TTC549 (cell line): ENCODE data around the gene INO80E.

Experiments used
- FAIRE-seq: peaks from 2 replicates; lab custom pipeline; 2012; peaks lifted over from hg19 to GRCh38; lab: Jason Lieb, UNC

The INO80E gene

DNA sequence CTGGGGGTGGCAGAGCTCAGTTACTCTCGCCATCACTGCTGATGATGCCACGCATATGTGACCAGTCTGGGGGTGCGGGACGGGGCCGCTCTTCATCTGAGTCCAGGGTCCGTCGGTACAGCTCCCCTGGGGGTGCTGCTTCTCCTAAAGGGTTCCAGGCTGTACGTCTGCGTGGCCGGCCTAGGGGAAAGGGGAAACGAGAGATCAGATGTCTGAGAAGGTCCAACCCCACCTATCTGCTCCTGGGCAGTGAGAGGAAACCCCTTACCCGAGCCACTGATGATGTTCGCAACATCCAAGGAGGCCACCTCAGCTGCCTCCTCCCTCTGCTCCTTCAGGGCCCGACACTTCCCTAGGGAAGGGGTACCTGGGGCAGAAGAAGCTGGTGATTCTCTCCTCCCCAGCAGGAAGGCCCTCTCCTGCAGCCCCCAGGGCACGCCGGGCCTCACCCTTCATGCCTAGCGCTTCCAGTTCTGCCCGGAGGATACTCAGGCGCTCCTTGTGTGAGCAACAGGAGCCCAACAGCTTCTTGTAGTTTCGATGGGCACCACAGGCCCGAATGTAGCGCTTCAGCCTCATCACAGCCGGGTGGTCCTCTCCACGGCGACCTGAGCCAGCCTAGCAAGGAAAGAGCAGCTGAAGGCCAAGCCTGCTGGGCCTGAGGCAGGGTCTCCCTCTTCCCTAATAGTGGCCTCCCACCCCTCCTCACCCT, 2.7 kb upstream of the INO80E start:
- FAIRE-seq, result no peak

DNA sequence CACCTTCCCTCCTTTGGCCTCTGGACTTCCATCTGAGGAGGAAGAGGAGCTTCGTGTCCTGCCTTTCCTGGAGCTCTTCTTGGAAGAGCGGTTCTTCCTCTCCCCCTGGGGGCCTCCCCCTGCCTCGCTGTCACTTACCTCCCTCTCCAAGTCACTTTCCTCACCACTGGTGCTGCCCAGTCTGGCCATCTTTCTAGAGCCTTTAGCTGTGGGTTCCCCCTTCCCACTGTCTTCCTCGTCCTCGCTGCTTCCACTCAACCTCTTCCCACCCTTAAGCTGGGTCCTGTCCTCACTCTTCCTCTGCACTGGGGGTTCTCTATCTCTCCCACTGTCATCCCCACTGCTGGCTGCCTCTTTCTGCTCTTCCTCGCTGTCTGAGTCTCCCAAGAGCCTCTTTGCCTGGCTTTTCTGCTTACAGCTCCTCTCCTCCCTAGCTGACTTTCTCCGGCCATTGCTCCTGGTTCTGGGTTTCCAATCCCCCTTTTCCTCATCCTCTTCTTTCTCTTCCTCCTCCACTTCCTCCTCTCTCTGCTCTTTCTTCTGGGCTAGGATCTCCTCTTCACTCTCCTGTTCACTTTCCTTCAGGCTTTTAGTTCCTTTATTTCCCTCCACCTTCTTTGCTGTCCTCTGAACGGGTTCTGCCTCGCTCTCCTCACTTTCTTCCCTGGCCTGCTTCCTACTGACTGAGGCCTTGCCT, 2.0 kb upstream of the INO80E start:
- FAIRE-seq, result no peak

DNA sequence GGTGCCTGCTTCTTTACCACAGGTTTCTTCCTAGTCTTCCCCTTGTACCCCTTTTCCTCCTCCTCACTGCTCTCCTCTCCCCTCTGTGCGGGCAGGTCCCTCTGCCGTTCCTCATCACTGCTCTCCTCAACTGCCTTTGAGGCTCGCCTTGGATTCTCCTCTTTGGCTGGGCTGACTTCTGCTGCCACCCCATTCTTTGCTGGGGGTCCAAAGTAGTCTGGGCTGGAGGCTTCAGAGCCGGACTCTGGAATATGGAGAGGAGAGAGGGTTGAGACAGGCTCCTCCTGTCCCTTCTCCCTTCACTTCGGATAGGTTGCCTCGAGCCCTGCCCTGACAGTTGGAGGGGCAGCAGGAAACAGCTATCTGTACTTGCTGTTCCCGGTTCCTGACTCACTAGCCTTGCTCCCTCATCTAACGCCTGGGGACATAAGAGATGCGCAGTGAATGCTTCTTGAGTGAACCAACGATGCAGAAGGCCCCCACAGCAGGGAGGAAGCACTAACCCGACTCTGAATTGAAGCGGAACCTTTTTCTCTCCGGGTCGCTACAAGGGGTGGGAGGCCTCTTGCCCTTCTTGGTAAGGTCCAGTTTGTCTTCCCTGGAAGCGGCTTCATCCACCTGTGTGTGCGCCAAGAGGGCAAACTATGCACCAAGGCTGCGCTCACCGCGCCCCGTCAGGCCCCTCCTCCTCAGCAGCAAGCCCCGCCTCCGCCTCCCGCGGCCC, 1.3 kb upstream of the INO80E start:
- FAIRE-seq, result no peak

DNA sequence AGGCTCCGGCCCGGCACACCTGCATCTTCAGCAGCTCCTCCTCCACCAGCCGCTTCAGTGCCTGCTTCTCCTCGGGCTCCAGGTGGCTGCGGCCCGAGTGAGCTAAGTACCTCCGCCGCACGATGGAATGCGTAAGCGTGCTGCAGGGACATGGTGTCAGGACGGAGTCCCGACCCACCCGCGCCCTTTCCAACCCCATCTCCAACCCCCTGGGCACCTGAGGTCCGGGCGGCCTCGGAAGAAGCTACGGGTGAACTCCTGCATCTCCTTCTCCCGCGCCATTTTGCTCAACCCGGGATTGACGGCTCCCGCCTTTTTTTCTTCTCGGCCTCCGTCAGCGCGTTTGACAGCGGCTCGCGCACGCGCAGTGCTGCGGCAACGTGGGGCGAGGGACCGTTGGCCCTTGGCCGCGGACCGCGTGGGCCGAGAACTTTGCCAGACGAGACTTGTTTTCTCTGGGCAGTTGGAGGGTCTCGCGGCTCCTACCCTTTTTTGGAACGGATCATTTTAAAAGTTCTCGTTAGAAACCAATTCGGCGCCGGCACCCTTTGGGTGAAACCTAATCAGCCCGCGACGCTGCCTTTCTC, 624 bp upstream of the INO80E start, which contains the start of gene HIRIP3:
Gene HIRIP3 (minus strand): TSS at position 294 of the 587 bp plus-strand sequence. CDS start 12 bp downstream, at position 282.
- no peak for FAIRE-seq

DNA sequence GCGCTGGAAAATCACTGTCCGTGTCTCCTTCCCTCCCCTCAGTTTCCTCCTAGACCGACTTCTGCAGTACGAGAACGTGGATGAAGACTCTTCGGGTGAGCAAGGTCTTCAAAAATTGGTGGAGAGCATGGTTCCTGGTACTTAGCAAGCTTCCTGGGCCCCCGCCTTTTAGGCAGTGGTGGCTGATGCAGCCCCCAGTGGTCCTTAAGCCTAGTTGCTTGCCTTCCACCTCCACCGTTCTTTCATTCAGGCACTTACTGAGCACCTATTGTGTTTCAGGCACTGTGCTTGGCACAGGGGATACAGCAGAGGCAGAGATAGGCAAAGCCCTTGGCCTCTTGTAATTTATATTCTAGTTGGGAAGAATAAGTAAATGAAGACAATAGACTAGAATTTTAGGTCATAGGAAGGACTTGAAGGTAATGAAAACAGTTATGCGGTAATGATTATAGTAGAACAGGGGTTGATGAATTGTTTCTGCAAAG, 767 bp downstream of the INO80E start:
- FAIRE-seq, result no peak

GRCh38 chr16:29999605-30000004, 3.6 kb downstream of the INO80E start:
- no peak for FAIRE-seq

DNA sequence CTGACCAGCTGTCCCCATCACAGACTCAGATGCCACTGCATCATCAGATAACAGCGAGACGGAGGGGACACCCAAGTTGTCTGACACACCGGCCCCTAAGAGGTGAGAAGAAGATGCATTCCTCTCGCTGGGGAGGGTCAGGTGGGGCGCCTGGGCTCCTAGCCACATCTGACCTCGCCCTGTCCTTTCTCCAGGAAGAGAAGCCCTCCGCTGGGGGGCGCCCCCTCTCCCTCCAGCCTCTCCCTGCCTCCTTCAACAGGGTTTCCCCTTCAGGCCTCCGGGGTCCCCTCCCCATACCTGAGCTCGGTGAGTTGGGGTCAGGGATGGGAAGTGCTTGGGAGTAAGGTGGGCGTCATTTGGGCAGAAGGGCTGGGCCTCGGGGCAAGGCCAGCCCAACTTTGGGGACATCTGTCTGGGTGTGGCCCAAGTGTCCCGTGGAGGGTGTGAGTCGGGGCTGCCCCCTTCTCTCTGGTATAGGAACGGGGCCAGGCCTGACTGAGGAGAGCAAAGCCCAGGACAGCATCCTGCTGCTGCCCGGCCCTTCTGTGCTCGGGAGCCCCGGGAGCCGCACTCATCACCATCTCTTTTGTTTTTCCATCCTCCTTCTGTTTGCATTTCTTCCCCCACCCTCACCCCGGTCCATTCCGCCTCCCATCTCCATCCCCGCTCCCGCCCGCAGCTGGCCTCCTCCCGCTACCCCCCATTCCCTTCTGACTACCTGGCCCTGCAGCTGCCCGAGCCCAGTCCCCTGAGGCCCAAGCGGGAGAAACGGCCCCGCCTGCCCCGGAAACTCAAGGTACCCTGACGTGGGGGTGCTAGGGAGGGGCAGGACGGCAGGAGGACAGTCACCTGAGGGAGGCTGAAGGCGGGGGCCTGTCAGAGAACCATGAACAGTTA, 4.9 kb downstream of the INO80E start:
- no peak for FAIRE-seq

- no peak for FAIRE-seq
Measured at GRCh38 chr16:30002614-30003346, 6.7 kb downstream of the INO80E start.

DNA sequence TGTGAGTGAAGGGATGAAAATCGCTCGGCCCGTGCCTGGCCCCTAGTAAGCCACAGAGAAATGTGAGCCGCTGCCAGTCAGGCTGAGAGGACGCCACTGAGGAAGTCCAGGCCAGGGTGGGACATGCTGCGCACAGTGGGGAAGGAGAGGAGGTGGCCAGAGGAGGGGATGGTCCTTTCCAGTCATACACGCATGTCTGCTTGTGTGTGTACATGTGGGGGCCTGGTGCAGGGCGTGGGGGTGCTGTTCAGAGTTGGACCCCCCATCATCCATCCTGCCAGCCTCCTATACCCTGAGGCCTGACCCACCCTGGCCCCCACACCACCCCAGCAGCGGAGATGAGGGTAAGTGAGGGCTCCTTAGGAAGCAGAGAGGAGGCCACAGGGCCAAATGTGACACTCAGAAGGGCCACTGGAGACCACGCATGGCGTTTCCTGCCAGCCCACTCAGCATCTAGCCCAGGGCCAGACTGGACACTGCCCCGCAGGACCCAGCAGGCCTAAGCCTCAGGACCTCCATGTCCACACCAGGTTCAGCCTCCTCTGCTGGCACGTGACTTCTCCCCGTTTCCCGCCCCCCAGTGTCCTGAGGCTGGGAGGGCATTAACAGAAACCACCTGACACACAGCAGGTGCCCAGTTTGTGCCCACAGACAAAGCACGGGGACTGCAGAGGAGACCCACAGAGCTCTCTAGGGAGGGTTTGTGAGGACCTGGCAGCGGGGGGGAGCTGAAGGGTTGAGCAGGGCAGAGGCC, 7.8 kb downstream of the INO80E start:
- no peak for FAIRE-seq

DNA sequence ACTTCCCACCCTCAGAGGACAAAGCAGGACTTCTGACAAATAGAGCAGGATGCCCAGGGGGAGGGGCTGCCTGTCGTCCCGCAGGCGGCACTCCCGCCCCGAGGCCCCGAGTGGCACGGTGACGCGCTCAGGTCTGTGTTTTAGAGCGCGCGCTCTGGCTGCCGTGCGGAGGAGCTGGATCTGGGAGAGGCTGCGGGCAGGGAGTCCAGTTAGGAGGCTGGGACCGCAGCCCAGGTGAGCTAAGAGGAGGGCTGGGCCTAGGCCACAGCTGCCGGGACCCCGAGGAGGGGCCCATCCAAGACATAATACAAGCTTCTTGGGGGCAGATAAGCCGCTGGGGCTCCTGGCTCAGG, 8.4 kb downstream of the INO80E start:
- no peak for FAIRE-seq

GRCh38 chr16:30004811-30005242, 8.8 kb downstream of the INO80E start:
- FAIRE-seq, result no peak

DNA sequence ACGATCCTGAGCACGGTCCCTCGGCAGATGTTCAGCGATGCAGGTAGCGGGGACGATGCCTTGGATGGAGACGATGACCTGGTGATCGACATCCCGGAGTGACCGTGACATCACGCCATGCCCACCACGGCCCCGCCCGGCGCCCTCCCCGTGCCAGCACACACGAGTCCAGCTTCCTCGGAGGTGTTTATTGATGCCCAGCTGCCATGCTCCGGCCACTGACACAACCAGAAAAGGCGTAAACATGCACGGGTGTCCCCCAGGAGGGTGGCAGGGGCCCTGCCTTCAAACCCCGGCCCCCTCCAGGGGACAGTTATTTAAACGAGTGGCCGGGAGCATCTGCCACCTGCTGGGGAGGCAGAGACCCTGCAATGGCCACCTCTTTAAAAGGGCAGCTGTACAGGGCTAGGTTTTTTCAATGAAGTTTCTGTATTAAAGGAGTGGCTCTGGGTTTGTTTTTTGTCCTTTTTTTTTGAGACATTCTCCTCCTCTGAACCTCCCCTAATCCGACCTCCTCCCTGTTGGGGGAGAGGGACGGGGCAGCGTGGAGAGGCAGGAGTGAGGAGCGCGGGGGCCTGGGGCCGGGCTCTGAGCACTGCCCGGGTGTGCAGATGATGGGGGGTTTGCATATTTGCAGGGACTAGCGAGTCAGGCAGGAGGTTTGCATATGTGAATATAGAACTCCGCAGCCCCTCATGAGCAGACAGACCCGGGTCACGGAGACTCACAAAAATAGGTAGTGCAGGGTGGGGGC, 9.5 kb downstream of the INO80E start:
- no peak for FAIRE-seq

- no peak for FAIRE-seq
Measured at GRCh38 chr16:30006095-30006473, 10.0 kb downstream of the INO80E start.

DNA sequence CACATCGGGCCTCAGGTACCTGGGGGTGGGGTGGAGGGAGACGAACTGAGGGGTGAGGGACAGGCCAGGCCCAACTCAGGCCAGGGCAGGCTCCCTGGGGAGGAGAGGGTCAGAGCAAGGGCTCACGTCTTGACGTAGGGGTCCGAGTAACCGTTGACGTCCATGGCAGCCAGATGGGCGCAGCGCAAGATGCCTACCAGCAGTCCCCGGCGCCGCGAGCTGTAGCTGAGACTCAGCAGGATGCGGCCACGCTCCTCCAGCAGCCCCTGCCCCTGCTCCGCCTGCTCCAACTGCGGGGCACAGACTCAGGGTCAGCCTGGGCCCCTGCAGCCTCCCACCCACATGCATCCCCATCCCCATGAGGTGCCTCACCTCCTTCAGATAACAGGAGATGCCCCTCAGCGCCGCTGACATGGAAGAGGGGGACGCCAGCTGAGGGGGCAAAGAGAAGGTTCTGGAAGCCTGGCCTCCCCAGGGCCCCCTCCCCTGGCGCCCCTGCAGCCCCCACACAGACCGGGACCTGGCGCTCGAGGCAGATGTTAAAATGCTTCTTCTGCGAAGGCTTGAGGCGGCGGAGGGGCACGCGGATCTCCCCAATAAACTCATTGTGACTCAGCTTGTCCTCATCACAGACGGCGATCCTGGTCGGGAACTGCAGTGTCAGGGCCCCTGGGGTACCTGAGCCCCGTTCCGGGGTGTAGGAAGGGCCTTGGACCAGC, 10.8 kb downstream of the INO80E start:
- FAIRE-seq, result no peak

DNA sequence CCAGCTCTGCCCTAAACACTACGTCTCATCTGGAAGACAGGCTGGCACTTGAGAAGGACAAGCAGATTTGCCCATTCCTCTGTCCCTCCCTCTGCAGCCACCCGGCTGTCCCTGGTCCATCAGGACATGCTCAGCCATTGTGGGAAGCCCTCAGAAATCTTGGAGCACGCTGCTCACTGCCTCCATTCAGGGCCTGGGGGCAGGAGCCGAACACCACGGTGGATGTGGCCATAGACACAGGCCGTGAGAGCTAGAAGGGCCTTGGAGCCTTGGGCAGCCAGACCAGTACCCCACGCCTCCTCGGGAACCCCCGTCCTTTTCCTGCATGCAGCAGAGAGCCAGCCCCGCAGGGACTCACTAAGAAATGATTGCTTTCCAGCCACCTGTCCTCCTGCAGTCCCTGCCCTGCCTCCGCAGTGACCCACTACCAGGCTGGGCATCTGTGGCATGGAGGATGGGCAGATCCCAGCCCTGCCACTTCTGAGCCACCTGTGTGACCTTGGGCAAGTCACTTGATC, 11.4 kb downstream of the INO80E start:
- no peak for FAIRE-seq

DNA sequence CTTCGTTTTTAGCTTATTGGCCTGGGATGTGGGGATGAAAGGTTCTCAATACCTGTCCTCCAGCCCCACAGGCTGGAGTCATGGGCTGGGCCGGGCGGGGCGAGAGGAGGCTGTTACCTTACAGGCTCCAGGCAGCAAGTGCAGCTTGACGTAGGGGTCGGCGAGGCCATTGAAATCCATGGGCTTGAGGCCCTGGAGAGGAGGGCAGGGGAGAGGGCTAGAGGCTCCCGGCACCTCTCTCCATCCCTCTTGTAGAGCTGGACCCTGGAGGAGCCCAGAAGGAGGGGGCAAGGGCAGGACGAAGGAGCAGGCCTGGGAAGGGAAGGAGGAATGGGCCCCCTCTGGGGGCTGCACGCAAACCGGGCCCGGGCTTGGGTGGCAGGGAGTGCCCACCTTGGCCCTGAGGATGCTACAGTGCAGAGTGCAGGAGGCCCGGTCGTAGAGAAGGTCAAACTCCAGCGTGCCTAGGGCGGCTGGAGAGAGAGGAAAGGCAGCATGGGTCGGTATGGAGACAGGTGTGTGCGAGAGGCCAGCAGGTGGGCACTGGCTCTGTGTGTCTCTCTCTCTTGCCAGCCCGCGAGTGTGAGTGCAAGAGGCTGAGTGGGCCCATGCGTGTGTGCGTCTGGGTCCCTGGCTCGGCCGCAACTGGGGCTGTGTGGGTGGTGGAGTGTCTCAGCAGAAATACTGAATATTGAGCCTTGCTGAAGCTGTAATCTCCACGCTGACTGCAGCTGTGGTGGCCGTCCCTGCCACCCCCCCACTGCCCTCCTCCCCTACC, 13.2 kb downstream of the INO80E start:
- FAIRE-seq, result no peak

DNA sequence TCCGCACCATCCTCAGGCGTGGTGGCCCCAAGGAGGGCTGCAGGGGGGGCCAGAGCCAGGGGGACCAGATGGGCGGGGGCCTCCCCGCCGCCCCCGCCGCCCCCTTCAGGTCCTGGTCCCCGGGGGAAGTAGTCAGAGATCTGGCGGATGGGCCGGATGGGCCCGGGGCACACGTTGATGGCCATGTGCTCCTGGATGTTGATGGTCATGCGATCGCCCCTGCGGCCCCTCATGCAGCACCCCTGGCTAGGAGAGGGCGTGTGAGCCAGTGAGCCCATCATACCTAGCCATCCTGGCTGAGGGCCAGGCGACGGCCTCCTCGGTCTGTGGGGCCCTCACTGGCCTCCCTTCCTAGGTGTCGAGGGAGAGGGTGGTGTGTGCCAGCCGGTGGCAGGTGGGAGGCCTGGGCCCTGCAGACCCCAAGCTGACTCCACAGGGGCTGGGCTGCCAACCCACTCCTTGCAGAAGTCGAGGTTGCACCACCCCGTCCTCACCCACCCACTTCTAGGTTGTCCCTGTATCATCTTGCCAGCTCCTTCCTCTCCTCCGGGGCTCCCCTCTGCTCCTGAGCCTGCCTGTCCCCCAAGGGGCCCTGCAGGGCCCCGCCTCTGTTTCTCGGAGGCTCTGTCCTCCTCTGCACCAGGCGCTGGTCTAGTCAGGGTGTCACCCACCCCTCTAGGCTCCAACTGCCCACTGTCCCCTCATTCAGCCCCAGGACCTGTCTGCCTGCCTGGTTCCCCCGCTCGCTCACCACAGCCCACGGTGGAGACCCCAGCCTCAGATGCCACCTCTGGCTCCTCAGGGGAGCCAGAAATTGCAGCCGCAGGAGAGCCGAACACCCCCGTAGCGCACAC, 14.2 kb downstream of the INO80E start:
- no peak for FAIRE-seq
